SK-N-SH (cell line): ENCODE results near the gene MRPS26.

Experiments
- CTCF ChIP-seq: fragments of 200-600 bp; sonication (generic); IDR thresholded peaks from 2 replicates; pipeline ENCODE4 v1.6.1; 2017; ENCODE audit warnings: antibody characterized with exemption, mild to moderate bottlenecking, moderate library complexity
- EP300 ChIP-seq, 2 experiments: IDR thresholded peaks; 2 replicates each; pipeline versions ENCODE4 v1.4.0 to v1.6.1; 2012; ENCODE audit warnings: borderline replicate concordance in 1 of 2, low read depth in 1 of 2, low read length in 1 of 2
- JUND ChIP-seq: IDR thresholded peaks from 2 replicates; pipeline ENCODE4 v1.4.0; 2012
- MAX ChIP-seq: IDR thresholded peaks from 2 replicates; pipeline ENCODE4 v1.4.0; 2012; ENCODE audit warnings: low read depth
- RAD21 ChIP-seq: IDR thresholded peaks from 2 replicates; pipeline ENCODE4 v1.6.1; 2012; ENCODE audit warnings: mild to moderate bottlenecking, low read length
- REST ChIP-seq: IDR thresholded peaks from 2 replicates; pipeline ENCODE4 v1.6.1; 2012; ENCODE audit warnings: mild to moderate bottlenecking, low read depth, low read length, moderate library complexity
- TAF1 ChIP-seq: IDR thresholded peaks from 2 replicates; pipeline ENCODE4 v1.6.1; 2012; ENCODE audit warnings: low read depth, mild to moderate bottlenecking, low read length, moderate library complexity, borderline replicate concordance
- USF2 ChIP-seq: fragments of 150-350 bp; IDR thresholded peaks from 2 replicates; pipeline ENCODE4 v1.6.1; 2017; ENCODE audit warnings: antibody characterized with exemption, low read length, low read depth, borderline replicate concordance
- ZBTB33 ChIP-seq: IDR thresholded peaks from 2 replicates; pipeline ENCODE4 v1.4.0; 2012; ENCODE audit warnings: low read depth, borderline replicate concordance

- TF ChIP-seq CTCF, result no peak
- no peak for TF ChIP-seq REST
- TF ChIP-seq EP300 (IDR thresholded peaks at IDR 0.05; ENCODE audit: borderline replicate concordance in 1 of 2, low read depth in 1 of 2, low read length in 1 of 2), result no peak
- no peak for TF ChIP-seq MAX
- no peak for TF ChIP-seq JUND
- TF ChIP-seq USF2, result no peak
- no peak for TF ChIP-seq ZBTB33
- no peak for TF ChIP-seq RAD21
- no peak for TF ChIP-seq TAF1
Measured at GRCh38 chr20:3077618-3078134, 31.8 kb downstream of the MRPS26 start.
